Body of pancreas (tissue), 4 donors: Measurements from ENCODE around the gene MC1R.
"Not testable (repeated sequence)": the region's sequence is repeated elsewhere in the genome, so short reads cannot be mapped to it uniquely, and the experiment has no call there.

Experiments used
- POLR2A ChIP-seq, 3 donors: fragments of 450-650 bp; IDR thresholded peaks; one replicate each; pipeline ENCODE4 v1.6.1; 2016; ENCODE audit warnings: antibody characterized with exemption in 3 of 3, mild to moderate bottlenecking in 2 of 3
- TF ChIP-seq, protein P1 (sequence below), 7 experiments: fragments of 450-650 bp in 4 of 7; fragments of 200-600 bp in 3 of 7; sonication (generic) in 3 of 7; IDR thresholded peaks; one replicate each; pipeline ENCODE4 v1.5.1; 2016 to 2019; ENCODE audit warnings: antibody characterized with exemption in 7 of 7

DNA sequence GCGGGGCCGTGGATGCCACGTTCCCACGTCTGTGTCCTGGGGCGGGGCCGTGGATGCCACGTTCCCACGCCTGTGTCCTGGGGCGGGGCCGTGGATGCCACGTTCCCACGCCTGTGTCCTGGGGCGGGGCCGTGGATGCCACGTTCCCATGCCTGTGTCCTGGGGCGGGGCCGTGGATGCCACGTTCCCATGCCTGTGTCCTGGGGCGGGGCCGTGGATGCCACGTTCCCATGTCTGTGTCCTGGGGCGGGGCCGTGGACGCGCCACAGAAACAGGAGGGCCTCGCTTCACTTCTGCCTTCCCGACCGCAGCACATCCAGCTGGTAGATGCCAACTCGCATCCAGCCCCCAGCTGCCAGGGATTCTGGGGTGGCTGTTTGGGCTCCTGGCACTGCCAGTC, 15.4 kb downstream of the MC1R start:
- TF ChIP-seq POLR2A (IDR thresholded peaks at IDR 0.05), result not testable (repeated sequence)
- TF ChIP-seq, protein P1, sequence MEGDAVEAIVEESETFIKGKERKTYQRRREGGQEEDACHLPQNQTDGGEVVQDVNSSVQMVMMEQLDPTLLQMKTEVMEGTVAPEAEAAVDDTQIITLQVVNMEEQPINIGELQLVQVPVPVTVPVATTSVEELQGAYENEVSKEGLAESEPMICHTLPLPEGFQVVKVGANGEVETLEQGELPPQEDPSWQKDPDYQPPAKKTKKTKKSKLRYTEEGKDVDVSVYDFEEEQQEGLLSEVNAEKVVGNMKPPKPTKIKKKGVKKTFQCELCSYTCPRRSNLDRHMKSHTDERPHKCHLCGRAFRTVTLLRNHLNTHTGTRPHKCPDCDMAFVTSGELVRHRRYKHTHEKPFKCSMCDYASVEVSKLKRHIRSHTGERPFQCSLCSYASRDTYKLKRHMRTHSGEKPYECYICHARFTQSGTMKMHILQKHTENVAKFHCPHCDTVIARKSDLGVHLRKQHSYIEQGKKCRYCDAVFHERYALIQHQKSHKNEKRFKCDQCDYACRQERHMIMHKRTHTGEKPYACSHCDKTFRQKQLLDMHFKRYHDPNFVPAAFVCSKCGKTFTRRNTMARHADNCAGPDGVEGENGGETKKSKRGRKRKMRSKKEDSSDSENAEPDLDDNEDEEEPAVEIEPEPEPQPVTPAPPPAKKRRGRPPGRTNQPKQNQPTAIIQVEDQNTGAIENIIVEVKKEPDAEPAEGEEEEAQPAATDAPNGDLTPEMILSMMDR (IDR thresholded peaks at IDR 0.05), result not testable (repeated sequence)
